GM21423 (cell line): ENCODE measurements around the gene GBF1.
"Not testable (repeated sequence)": the region's sequence is repeated elsewhere in the genome, so short reads cannot be mapped to it uniquely, and the experiment has no call there.

Source experiments
- ATAC-seq: cut with Tn5 transposase; IDR thresholded peaks from one replicate; pipeline ENCODE4 v1.9.1; 2021; ENCODE audit warnings: mild to moderate bottlenecking, moderate library complexity; ENCODE audit not compliant: unreplicated experiment

The GBF1 gene

GRCh38 chr10:102233997-102234396 is 11.3 kb upstream of the GBF1 start:
- no peak for ATAC-seq

- no peak for ATAC-seq
Measured at GRCh38 chr10:102234888-102235597, 10.3 kb upstream of the GBF1 start.

DNA sequence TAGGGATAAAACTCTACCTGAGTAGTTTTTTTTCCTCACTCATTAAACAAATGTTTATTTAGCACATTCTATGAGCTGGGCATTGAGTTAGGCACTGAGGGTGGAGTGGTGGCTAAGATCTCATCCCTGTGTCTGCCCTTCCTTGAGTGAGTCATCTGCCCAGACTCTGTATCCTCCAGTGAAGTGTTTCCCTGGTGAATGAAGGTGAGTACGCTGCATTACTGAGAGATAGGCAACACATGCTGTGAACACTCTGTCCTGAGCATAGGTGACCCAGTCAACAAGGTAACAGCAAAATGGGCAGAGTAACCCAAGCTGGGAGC is 9.8 kb upstream of the GBF1 start:
- no peak for ATAC-seq

GRCh38 chr10:102236006-102236405 is 9.3 kb upstream of the GBF1 start:
- no peak for ATAC-seq

DNA sequence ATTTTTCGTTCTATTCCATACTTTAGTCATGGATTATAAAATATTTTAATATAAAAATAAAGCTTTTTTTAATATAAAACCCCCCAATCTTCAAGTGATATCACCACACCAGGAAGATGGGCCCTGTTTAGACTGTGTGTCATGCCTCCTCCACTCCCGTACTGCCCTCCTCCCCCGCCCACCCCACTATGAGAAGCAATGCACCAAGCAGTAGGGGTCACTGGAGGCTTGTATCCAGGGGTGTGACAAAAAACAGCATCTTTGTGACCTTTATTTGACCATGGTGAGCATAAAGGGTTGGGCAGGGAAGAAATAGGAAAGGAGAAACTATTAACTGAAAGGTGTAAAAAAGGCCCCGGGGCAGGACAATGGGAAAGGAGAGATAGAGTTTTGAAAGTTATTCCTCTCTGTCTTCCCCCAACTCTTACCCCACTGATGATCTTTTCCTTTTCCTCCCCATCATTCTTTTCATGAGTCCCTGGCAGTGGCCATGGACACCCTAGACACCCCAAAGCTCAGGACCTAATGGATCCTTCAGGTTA is 7.5 kb upstream of the GBF1 start:
- no peak for ATAC-seq

GRCh38 chr10:102240467-102241031 is 4.8 kb upstream of the GBF1 start:
- ATAC-seq, result no peak

DNA sequence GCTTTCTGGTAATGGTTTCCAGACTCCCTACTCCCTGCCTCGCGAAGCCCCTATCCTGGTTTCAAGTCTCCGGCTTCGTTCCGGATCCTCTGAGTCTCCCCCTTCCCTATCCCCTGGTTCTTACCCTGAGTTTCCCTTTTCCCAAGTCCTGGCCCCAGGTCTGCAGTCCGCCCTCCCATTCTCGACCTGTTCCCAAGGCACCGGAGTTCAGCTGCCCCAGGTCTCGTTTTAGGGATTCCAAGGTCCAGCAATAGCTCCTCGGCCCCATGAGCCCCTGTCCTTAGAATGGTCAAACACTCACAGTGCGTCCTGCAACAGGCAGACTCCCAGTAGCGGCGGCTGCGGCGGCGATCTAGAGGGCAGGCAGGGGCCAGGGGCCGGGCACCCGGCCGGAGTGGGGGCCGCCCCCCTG is 4.3 kb upstream of the GBF1 start:
- peak; percentile 1 for ATAC-seq

- ATAC-seq, result peak; percentile 47
Measured at GRCh38 chr10:102241444-102242117, 3.8 kb upstream of the GBF1 start, which contains the start of gene PITX3. Gene PITX3, minus strand, starts transcription at chr10:102241512. Its CDS starts 9,432 bp downstream, at chr10:102232080.

GRCh38 chr10:102242118-102242485 is 3.2 kb upstream of the GBF1 start:
- ATAC-seq, result no peak

GRCh38 chr10:102243309-102243708 is 2.0 kb upstream of the GBF1 start:
- ATAC-seq, result no peak

GRCh38 chr10:102245932-102246251 is 560 bp downstream of the GBF1 start:
- ATAC-seq, result no peak

DNA sequence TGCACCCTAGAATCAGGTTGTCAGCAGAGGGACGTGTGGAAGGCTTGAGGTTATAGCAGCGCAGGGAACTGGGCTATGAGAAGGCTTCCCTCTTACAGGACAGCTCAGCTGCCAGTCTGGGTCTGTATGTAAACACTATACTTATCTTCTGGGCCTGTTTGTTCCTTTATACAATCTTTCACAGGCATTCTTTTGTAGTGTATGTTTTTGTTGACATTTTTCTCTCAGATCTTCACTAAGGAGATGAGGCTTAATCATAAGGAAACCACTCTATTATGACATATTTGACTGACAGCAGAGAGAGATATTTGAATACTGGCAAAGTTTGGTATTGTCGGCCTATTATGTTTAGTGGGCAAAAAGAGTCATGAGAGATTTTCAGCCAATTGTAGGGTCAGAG is 929 bp downstream of the GBF1 start:
- ATAC-seq, result no peak

DNA sequence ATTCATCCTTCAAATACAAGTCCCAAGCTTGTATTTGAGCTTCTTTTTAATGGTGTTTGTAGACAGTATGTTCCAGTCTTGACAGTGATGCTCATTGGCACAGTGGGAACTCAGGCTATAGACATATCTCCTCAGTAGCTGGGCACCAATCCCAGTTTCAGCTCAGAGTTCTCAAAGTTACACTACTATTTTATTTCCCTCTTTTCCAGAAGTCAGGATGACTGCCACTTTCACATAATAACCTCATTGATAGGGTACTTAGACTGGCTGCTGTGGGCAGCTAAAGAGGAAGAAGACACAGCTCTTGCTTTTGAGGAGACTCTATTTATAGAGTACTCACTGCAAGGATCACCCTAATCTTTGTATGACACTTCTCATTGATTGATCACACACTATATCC is 2.4 kb downstream of the GBF1 start:
- no peak for ATAC-seq

DNA sequence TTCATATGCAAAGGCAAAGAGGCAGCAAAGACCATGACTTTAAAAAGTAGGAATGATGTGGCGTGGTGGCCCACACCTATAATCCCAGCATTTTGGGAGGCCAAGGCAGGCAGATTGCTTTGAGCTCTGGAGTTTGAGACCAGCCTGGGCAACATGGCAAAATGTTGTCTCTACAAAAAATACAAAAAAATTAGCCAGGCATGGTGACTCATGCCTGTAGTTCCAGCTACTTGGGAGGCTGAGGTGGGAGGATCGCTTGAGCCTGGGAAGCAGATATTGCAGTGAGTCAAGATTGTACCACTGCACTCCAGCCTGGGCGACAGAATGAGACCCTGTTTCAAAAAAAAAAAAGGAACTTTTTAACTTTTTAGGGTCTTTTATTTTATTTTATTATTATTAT is 7.2 kb downstream of the GBF1 start:
- not testable (repeated sequence) for ATAC-seq

GRCh38 chr10:102254426-102254825 is 9.1 kb downstream of the GBF1 start:
- no peak for ATAC-seq

DNA sequence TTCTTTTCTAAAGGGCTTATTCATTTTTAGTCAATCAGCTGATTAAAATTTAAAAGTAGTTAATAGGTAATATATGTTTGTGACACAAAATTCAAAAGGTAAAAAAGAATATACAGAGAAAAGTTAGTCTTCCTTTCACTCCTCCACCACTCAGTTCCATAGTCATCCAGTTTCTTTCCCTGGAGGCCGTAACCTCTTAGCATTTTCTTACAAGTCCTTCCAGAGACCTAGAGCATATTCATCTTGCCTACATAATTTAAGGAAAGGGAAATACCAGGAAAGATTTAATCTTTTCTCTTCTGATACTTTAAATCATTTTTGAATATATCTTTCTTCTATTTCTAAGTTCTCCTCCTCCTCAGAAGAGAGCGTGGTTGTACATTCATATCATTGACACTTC is 10.1 kb downstream of the GBF1 start:
- no peak for ATAC-seq

- no peak for ATAC-seq
Measured at GRCh38 chr10:102261196-102261595, 15.9 kb downstream of the GBF1 start.

DNA sequence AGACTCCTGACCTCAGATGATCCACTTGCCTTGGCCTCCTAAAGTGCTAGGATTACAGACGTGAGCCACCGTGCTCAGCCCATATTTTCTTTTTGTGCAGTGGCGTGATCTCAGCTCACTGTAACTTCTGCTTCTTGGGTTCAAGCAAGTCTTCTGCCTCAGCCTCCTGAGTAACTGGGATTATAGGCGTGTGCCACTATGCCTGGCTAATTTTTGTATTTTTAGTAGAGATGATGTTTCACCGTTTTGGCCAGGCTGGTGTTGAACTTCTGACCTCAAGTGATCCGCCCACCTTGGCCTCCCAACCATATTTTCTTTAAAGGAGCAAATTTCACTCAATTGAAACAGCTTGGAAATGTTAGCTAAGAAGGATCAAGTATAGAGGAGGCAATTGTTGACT is 16.5 kb downstream of the GBF1 start:
- no peak for ATAC-seq

DNA sequence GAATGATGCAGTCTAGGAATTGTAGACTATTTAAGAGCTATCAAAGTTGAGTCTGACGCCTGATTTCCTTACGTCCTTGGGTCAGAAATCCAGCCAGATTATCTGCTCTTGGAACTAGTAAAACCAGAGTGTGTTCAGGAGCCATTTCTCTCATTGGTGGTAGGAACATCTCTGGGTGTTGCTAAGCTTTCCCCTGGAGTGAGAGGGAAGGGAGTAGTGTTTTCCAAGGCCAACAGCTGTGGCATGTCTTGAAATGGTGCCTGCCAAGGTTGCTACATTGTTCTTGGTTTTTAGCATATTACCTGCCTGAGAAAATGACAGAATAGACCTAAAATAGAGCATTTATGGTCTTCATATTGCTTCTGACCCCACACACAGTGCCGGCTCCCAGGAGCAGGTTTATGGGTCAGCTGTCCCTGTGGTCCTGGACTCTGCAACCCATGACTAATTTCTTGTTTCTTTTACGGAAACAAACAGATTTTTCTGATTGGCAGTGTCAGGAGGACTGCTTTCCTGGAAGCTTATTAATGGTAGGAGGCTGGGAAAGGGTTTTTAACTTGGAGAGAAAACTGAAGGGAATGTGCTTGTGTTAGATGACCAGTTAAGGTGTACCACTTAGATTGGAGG is 17.5 kb downstream of the GBF1 start:
- ATAC-seq, result no peak

DNA sequence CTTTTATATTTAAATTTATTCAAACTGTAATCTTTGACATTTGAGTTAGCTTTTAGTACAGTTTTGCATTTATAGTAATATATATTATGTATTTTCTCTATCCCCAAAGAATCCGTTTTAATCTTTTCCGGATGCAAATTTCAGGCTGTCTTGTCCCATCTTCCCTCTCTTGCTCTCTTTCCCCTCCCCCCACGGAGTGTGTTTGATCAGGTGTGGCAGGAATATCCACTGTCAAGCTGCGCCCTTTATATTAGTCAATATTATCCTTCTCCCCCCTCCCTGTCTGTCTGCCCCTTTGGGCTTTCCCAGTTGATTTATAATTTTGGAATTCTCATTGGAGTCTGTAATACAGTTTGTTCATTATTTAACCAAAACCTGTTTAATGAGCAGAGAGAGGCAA is 19.0 kb downstream of the GBF1 start:
- no peak for ATAC-seq

DNA sequence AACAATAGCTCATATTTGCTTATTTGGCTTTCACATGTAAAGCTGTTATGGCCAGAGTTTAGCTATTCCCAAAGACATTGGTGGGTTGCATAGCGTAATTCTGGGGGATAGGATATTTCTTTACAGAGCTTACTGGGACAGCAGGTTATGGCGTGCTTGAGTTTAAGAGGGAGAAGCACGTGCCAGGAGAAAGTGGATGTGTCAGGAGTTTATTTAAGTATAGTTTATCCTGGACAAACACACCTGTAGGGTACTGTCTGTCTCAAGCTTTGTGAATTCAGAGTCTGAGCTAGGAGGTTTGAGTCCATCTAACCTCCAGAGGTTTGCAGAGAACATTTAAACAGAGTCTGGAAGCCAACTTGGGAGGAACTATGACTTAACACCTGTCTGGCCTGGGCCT is 21.3 kb downstream of the GBF1 start:
- ATAC-seq, result no peak

- ATAC-seq, result no peak
Measured at GRCh38 chr10:102267748-102268147, 22.4 kb downstream of the GBF1 start.
